Stimulated activated naive B cell treated with anti-CD40 and anti-IgM and Interleukin-4, amounts not matched to agents 10 μg/mL and 1 μg/mL and 100 μg/mL, for 72 hours (primary cell): ENCODE data around the gene PIGL.

Source experiments
- ATAC-seq, 2 donors: fragments of 150-1000 bp; cut with Tn5 transposase; replicated peaks; 2 replicates each; pipeline ENCODE4 v1.10.0; 2021; ENCODE audit warnings: moderate library complexity in 1 of 2
- DNase-seq: peaks from one replicate; pipeline ENCODE4 v3.0.0; 2021
- H3K27ac Mint-ChIP-seq: one replicate; pipeline ENCODE4 v1.8.0; 2022; ENCODE audit warnings: mild to moderate bottlenecking, mixed read lengths
- H3K27me3 Mint-ChIP-seq, 2 donors: one replicate each; pipeline ENCODE4 v1.8.0; 2022; ENCODE audit warnings: mixed read lengths in 2 of 2
- H3K36me3 Mint-ChIP-seq, 2 donors: one replicate each; pipeline ENCODE4 v1.8.0; 2022; ENCODE audit warnings: mixed read lengths in 2 of 2, mild to moderate bottlenecking in 1 of 2
- H3K4me1 Mint-ChIP-seq, 2 donors: one replicate each; pipeline ENCODE4 v1.8.0; 2022; ENCODE audit warnings: mixed read lengths in 2 of 2, mild to moderate bottlenecking in 1 of 2
- H3K4me3 Mint-ChIP-seq, 2 donors: one replicate each; pipeline ENCODE4 v1.8.0; 2022; ENCODE audit warnings: mild to moderate bottlenecking in 2 of 2, mixed read lengths in 2 of 2, moderate library complexity in 1 of 2
- H3K9me3 Mint-ChIP-seq, 2 donors: one replicate each; pipeline ENCODE4 v1.8.0; 2022; ENCODE audit warnings: mixed read lengths in 2 of 2, mild to moderate bottlenecking in 1 of 2

The PIGL gene

GRCh38 chr17:16243801-16244567 is 27.0 kb downstream of the PIGL start:
- ATAC-seq (no peak), DNase-seq (no peak)
- Mint-ChIP-seq H3K36me3 (peaks cover 17 to 30% of the 10 kb centered on the region in 2 donors), H3K4me3 (no peak overlapping the region), H3K9me3 (peaks cover 0 to 1% of the 10 kb centered on the region in 2 donors), H3K27ac (no peak overlapping the region), H3K4me1 (peaks cover 3 to 5% of the 10 kb centered on the region in 2 donors), H3K27me3 (no peaks in the 10 kb centered on the region)

DNA sequence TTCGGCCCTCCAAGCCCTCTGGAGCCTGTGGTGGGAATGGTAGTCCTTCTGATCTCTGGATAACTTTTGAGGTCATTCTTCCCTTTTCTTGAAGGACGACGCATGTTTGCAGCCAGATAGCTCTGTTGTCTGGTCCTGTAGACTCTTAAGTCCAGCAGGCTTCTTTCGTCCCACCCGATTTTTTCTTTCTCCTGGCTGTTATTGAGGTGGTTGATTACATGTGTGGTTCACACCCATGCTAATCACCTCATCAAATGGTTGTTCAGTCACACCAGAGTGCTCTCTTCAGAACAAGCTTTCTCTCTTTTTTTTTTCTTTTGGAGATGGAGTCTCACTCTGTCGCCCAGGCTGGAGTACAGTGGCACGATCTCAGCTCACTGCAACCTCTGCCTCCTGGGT is 30.6 kb downstream of the PIGL start:
- H3K27me3 Mint-ChIP-seq: no peaks in the 10 kb centered on the region
- ATAC-seq (no peak), DNase-seq (no peak)
- no peak overlapping the region for H3K4me3 Mint-ChIP-seq
- peaks cover 18 to 34% of the 10 kb centered on the region in 2 donors for H3K36me3 Mint-ChIP-seq
- peaks cover 6 to 10% of the 10 kb centered on the region in 2 donors for H3K4me1 Mint-ChIP-seq
- H3K27ac Mint-ChIP-seq: no peak overlapping the region
- no peaks in the 10 kb centered on the region for H3K9me3 Mint-ChIP-seq

DNA sequence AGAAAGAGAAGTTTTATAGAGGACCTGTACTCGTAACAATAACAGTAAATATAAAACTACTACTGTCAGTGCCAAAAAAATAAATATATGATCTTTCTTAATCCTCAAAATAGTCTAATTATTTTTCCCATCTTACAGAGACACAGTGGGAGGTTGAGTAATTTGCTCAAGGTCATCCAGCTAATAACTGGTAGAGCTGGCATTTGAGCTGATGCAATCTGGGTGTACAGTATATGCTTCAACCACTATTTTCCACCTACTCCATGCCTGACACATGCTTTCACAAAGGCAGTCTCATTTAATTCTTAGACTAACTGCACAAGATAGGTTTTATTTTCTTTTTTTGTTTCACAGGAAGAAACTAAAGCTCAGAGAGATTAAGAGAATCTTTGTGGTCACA is 33.6 kb downstream of the PIGL start:
- no peak for ATAC-seq
- Mint-ChIP-seq H3K4me3 (no peak overlapping the region), H3K27me3 (no peaks in the 10 kb centered on the region), H3K36me3 (peaks cover 20 to 44% of the 10 kb centered on the region in 2 donors), H3K4me1 (peaks cover 10 to 16% of the 10 kb centered on the region in 2 donors), H3K27ac (peak overlapping the region; percentile 25), H3K9me3 (no peaks in the 10 kb centered on the region)
- no peak for DNase-seq

DNA sequence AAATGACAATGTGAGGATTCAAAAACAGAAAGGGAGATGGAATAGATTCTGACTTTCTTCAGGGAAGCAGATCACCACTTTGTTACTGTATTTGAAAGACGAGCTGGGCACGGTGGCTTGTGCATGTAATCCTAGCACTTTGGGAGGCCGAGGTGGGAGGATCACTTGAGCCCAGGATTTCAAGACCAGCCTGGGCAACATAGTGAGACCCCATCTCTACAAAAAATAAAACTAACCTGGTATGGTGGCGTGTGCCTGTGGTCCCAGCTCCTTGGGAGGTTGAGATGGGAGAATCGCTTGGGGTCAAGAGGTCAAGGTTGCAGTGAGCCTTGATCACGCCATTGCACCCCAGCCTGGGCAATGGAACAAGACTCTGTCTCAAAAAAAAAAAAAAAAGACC is 34.0 kb downstream of the PIGL start:
- Mint-ChIP-seq H3K4me1 (peaks cover 11 to 18% of the 10 kb centered on the region in 2 donors), H3K9me3 (no peaks in the 10 kb centered on the region), H3K4me3 (no peak overlapping the region), H3K36me3 (peaks cover 19 to 44% of the 10 kb centered on the region in 2 donors), H3K27ac (peak overlapping the region; percentile 25), H3K27me3 (no peaks in the 10 kb centered on the region)
- DNase-seq (no peak), ATAC-seq (no peak)

DNA sequence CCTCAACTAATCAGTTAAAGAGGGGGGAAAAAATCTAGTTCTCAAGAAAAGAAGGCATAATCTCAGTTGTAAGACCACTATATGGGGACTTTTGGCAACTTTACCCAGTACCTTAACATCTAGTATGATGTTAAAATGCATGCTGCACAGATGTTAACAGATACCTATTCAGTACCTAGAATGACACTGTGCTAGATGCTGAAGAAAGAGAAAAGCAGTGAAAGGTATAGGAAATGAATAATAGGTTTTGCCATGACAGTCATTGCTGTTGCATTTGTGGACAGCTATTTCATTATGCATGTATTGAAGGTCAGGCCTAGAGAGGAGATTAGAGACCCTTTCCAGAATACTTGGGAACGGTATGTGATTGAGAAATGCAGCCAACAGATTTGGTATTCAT is 34.5 kb downstream of the PIGL start:
- DNase-seq (no peak), ATAC-seq (no peak)
- peaks cover 19 to 44% of the 10 kb centered on the region in 2 donors for H3K36me3 Mint-ChIP-seq
- H3K27me3 Mint-ChIP-seq: no peaks in the 10 kb centered on the region
- no peaks in the 10 kb centered on the region for H3K9me3 Mint-ChIP-seq
- no peak overlapping the region for H3K4me3 Mint-ChIP-seq
- H3K4me1 Mint-ChIP-seq: peaks cover 11 to 18% of the 10 kb centered on the region in 2 donors
- H3K27ac Mint-ChIP-seq: no peak overlapping the region

DNA sequence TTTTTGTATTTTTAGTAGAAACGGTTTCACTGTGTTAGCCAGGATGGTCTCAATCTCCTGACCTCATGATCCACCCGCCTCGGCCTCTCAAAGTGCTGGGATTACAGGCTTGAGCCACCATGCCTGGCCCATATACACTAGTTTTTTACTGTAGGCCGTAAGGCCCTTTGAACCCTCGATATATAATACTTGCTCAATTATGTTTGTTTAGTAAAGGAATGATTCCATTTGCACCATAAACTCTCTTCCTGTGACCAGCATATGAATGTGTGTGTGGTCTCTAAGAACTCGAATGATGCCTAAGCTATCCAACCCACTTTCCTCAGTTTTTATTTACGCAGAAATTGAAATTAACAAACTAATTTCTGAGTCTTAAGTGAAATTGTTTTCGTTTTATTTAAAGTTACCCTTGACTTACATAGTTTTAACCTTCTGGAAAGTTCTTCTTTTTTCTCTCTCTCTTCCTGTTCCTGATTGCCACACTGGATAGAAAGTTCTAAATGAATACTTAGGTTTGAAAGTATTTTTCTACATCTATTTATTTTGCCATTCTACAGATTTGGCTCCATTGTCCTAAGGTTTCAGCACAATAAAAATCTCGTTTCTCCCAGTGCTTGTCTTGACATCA is 37.9 kb downstream of the PIGL start:
- H3K4me1 Mint-ChIP-seq: peaks cover 8 to 18% of the 10 kb centered on the region in 2 donors
- ATAC-seq: no peak
- no peaks in the 10 kb centered on the region for H3K27me3 Mint-ChIP-seq
- H3K27ac Mint-ChIP-seq: no peak overlapping the region
- DNase-seq: no peak
- peaks cover 8 to 38% of the 10 kb centered on the region in 2 donors for H3K36me3 Mint-ChIP-seq
- no peak overlapping the region for H3K4me3 Mint-ChIP-seq
- no peaks in the 10 kb centered on the region for H3K9me3 Mint-ChIP-seq

- no peaks in the 10 kb centered on the region for H3K9me3 Mint-ChIP-seq
- peaks cover 8 to 18% of the 10 kb centered on the region in 2 donors for H3K4me1 Mint-ChIP-seq
- peak overlapping the region; percentile 16 for H3K27ac Mint-ChIP-seq
- ATAC-seq (no peak), DNase-seq (no peak)
- H3K27me3 Mint-ChIP-seq: no peaks in the 10 kb centered on the region
- no peak overlapping the region for H3K4me3 Mint-ChIP-seq
- H3K36me3 Mint-ChIP-seq: peaks cover 11 to 41% of the 10 kb centered on the region in 2 donors
These were observed 38.5 kb downstream of the PIGL start for GRCh38 chr17:16255481-16255921.

- H3K36me3 Mint-ChIP-seq: peaks cover 9 to 27% of the 10 kb centered on the region in 2 donors
- no peaks in the 10 kb centered on the region for H3K9me3 Mint-ChIP-seq
- H3K4me3 Mint-ChIP-seq: no peak overlapping the region
- no peaks in the 10 kb centered on the region for H3K27me3 Mint-ChIP-seq
- H3K4me1 Mint-ChIP-seq: peaks cover 3 to 12% of the 10 kb centered on the region in 2 donors
- DNase-seq (no peak), ATAC-seq (no peak)
- H3K27ac Mint-ChIP-seq: no peak overlapping the region
These were observed 41.9 kb downstream of the PIGL start for GRCh38 chr17:16258901-16259300.

GRCh38 chr17:16259926-16260325 is 42.9 kb downstream of the PIGL start:
- no peak for ATAC-seq
- H3K9me3 Mint-ChIP-seq: no peaks in the 10 kb centered on the region
- no peak overlapping the region for H3K27ac Mint-ChIP-seq
- H3K4me3 Mint-ChIP-seq: no peak overlapping the region
- H3K4me1 Mint-ChIP-seq: peaks cover 2 to 11% of the 10 kb centered on the region in 2 donors
- no peak for DNase-seq
- no peaks in the 10 kb centered on the region for H3K27me3 Mint-ChIP-seq
- peaks cover 9 to 25% of the 10 kb centered on the region in 2 donors for H3K36me3 Mint-ChIP-seq

DNA sequence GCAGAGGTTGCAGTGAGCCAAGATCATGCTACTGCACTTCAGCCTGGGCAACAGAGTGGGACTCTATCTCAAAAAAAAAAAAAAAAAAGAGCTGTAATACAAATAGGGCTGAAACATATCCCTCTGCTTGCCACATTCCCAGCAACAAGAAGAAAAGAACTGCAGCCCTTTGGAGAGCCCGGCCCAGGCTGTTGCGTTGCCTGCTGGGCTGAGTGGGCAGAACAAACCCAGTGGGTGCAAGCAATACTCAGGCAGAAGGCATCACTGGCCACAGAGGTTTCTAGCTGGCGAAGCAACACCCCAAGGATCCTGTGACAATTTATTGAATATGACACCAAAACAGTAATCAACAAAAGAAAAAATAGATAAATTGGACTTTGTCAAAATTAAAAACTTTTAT is 44.0 kb downstream of the PIGL start:
- Mint-ChIP-seq H3K27ac (no peak overlapping the region), H3K27me3 (no peaks in the 10 kb centered on the region), H3K36me3 (peaks cover 9 to 24% of the 10 kb centered on the region in 2 donors), H3K9me3 (no peaks in the 10 kb centered on the region), H3K4me1 (peaks cover 6 to 9% of the 10 kb centered on the region in 2 donors), H3K4me3 (no peak overlapping the region)
- DNase-seq: no peak
- ATAC-seq: no peak

- ATAC-seq: no peak
- Mint-ChIP-seq H3K27me3 (no peaks in the 10 kb centered on the region), H3K36me3 (peaks cover 9 to 27% of the 10 kb centered on the region in 2 donors), H3K4me3 (no peak overlapping the region), H3K4me1 (peaks cover 8 to 13% of the 10 kb centered on the region in 2 donors), H3K27ac (no peak overlapping the region), H3K9me3 (peaks cover 0 to 1% of the 10 kb centered on the region in 2 donors)
- no peak for DNase-seq
These were observed 45.2 kb downstream of the PIGL start for GRCh38 chr17:16262201-16262600.

GRCh38 chr17:16267174-16267573 is 50.2 kb downstream of the PIGL start:
- peaks cover 0 to 1% of the 10 kb centered on the region in 2 donors for H3K9me3 Mint-ChIP-seq
- H3K4me3 Mint-ChIP-seq: peak overlapping the region in 1 of 2 donors; percentile 39
- H3K27me3 Mint-ChIP-seq: no peaks in the 10 kb centered on the region
- DNase-seq: no peak
- ATAC-seq: no peak
- peaks cover 16 to 38% of the 10 kb centered on the region in 2 donors for H3K4me1 Mint-ChIP-seq
- peak overlapping the region; percentile 92 for H3K27ac Mint-ChIP-seq
- H3K36me3 Mint-ChIP-seq: peaks cover 0 to 9% of the 10 kb centered on the region in 2 donors

DNA sequence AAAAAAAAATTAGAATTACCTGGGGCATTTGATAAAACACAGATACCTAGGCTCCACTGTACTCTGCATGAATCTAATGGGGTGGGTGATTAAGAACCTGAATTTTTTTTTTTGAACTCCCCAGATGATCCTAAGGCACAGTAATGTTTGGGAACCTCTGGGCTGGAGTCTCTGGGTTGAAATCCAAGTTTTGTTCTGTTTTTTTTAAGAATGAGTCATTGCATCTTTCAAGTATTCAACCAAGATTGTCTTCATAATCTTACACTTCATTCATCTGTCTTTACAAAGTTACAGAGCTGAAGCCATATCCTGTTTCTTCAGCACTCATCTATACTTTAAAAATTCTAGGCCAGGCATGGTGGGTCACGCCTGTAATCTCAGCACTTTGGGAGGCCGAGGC is 52.6 kb downstream of the PIGL start:
- no peak overlapping the region for H3K27ac Mint-ChIP-seq
- H3K36me3 Mint-ChIP-seq: peaks cover 2 to 16% of the 10 kb centered on the region in 2 donors
- H3K4me3 Mint-ChIP-seq: no peak overlapping the region
- H3K27me3 Mint-ChIP-seq: no peaks in the 10 kb centered on the region
- peaks cover 0 to 3% of the 10 kb centered on the region in 2 donors for H3K9me3 Mint-ChIP-seq
- ATAC-seq (no peak), DNase-seq (no peak)
- peaks cover 31 to 59% of the 10 kb centered on the region in 2 donors for H3K4me1 Mint-ChIP-seq

- peaks cover 0 to 1% of the 10 kb centered on the region in 2 donors for H3K9me3 Mint-ChIP-seq
- peaks cover 22 to 45% of the 10 kb centered on the region in 2 donors for H3K4me1 Mint-ChIP-seq
- H3K4me3 Mint-ChIP-seq: no peak overlapping the region
- no peak overlapping the region for H3K27ac Mint-ChIP-seq
- H3K36me3 Mint-ChIP-seq: peaks cover 5 to 11% of the 10 kb centered on the region in 2 donors
- DNase-seq (no peak), ATAC-seq (no peak)
- no peaks in the 10 kb centered on the region for H3K27me3 Mint-ChIP-seq
These were observed 55.3 kb downstream of the PIGL start for GRCh38 chr17:16272111-16272840.
